Fibroblast of villous mesenchyme (primary cell): ENCODE data around the gene NSMCE1. TPM values are rescaled to one million over a fixed set of nuclear protein-coding genes. Genes with fewer than 3 reads are reported as not detected.

ENCODE experiments used
- DNase-seq: peaks from one replicate; pipeline ENCODE4 v3.0.0-alpha.2; 2010; ENCODE audit warnings: low read depth
- H3K4me3 ChIP-seq: 2 replicates; pipeline ENCODE4 v1.5.1; 2011; ENCODE audit warnings: low read depth, mild to moderate bottlenecking, low read length
- CTCF ChIP-seq: IDR thresholded peaks from 2 replicates; pipeline ENCODE4 v1.5.1; 2012; ENCODE audit warnings: low read depth, mild to moderate bottlenecking, low read length; ENCODE audit not compliant: insufficient read depth
- total RNA-seq: library from RNA; depleted of rRNA; stranded (reverse); fragments of >200 nt; gene quantifications from 2 replicates; pipeline ENCODE4 v1.2.3, GENCODE V29; 2012

NSMCE1 gene
- total RNA-seq, 1 donor, result 69.1 TPM

- TF ChIP-seq CTCF, result no peak
- DNase-seq, result no peak
- no peak overlapping the region for H3K4me3 ChIP-seq
These were observed 69.9 kb downstream of the NSMCE1 start for GRCh38 chr16:27198451-27199234.

- no peak for DNase-seq
- no peak for TF ChIP-seq CTCF
- H3K4me3 ChIP-seq, result no peak overlapping the region
These were observed 71.6 kb downstream of the NSMCE1 start for GRCh38 chr16:27197004-27197403.

- no peak for DNase-seq
- no peak overlapping the region for H3K4me3 ChIP-seq
- TF ChIP-seq CTCF, result no peak
These were observed 72.5 kb downstream of the NSMCE1 start for GRCh38 chr16:27195941-27196595.

- H3K4me3 ChIP-seq, result no peak overlapping the region
- no peak for DNase-seq
- TF ChIP-seq CTCF, result no peak
These were observed 73.4 kb downstream of the NSMCE1 start for GRCh38 chr16:27195076-27195741.

- peak; percentile 24 for TF ChIP-seq CTCF
- DNase-seq, result no peak
- H3K4me3 ChIP-seq, result no peak overlapping the region
These were observed 75.1 kb downstream of the NSMCE1 start for GRCh38 chr16:27193300-27193990.

- TF ChIP-seq CTCF, result no peak
These were observed 77.1 kb downstream of the NSMCE1 start for GRCh38 chr16:27191352-27191924.

More at GRCh38 chr16:27191352-27191924, 77.1 kb downstream of the NSMCE1 start:
- DNase-seq, result no peak
- H3K4me3 ChIP-seq, result no peak overlapping the region
